ENCODE data around the gene FMNL2. TPM values are rescaled to one million over a fixed set of nuclear protein-coding genes. Genes with fewer than 3 reads are reported as not detected.

FMNL2 gene
- total RNA-seq, 1 experiment from 2014 or later: 29.0 TPM

DNA sequence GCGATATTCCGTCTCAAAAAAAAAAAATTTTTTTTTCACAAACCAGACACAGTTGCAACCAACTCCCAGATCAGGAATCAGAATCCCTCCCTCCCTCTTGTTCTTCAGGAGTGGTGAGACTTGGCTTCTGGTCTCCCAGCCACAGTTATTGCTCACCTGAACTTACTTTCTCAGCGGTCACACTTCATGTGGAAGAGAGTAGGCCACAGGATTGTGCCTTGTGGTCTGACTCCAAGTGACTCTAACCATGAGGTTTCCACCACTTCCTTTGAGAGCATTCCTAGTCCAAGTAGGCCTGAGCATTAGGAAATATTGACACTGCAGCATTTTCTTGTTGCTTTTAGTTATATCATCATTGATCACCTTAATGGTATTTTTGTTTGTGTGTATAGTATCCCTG is 12.1 kb downstream of the FMNL2 start:
- 0 out of 2 replicates have a peak, but pooled peaks cover 6% of the 10 kb centered on the region for H3K4me1 ChIP-seq (replicated peaks; ENCODE audit: insufficient read depth)
- ChIA-PET CTCF (no interaction called here), POLR2A (ENCODE audit: unreplicated experiment) (no interaction called here)
- peaks cover 14% of the 10 kb centered on the region; the same call in 1 of the 2 replicates for H3F3A ChIP-seq (ENCODE audit: insufficient read depth, low read depth)
- H2AFZ ChIP-seq: no peak overlapping the region
- H3K27ac ChIP-seq: no peak overlapping the region
- BruUV-seq (replicated peaks): no TSS peak
- peaks cover 82% of the 10 kb centered on the region for H3K79me2 ChIP-seq (ENCODE audit: low read depth)
- intact Hi-C loops (cut with micrococcal nuclease; ENCODE audit: unreplicated experiment): no loop called here
- peak; percentile 21 to 77 for DNase-seq
- no peak overlapping the region for H3K4me3 ChIP-seq
- H4K20me1 ChIP-seq (ENCODE audit: insufficient read depth): no peaks in the 10 kb centered on the region
- no peak for TF ChIP-seq EZH2 (IDR thresholded peaks at IDR 0.05; ENCODE audit: low read depth)
- TF ChIP-seq, protein P1, sequence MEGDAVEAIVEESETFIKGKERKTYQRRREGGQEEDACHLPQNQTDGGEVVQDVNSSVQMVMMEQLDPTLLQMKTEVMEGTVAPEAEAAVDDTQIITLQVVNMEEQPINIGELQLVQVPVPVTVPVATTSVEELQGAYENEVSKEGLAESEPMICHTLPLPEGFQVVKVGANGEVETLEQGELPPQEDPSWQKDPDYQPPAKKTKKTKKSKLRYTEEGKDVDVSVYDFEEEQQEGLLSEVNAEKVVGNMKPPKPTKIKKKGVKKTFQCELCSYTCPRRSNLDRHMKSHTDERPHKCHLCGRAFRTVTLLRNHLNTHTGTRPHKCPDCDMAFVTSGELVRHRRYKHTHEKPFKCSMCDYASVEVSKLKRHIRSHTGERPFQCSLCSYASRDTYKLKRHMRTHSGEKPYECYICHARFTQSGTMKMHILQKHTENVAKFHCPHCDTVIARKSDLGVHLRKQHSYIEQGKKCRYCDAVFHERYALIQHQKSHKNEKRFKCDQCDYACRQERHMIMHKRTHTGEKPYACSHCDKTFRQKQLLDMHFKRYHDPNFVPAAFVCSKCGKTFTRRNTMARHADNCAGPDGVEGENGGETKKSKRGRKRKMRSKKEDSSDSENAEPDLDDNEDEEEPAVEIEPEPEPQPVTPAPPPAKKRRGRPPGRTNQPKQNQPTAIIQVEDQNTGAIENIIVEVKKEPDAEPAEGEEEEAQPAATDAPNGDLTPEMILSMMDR (conservative IDR thresholded peaks at IDR 0.05): no peak
- 0 out of 2 replicates have a peak, but pooled peaks cover 6% of the 10 kb centered on the region for H3K9me2 ChIP-seq (ENCODE audit: insufficient read depth)
- H3K4me2 ChIP-seq: no peak overlapping the region
- H3K27me3 ChIP-seq (ENCODE audit: insufficient read depth, low read depth): no peaks in the 10 kb centered on the region
- no peaks in the 10 kb centered on the region for H3K36me3 ChIP-seq (ENCODE audit: low read depth)
- no peaks in the 10 kb centered on the region for H3K9me3 ChIP-seq (ENCODE audit: insufficient read depth, low read depth)

- peaks cover 14% of the 10 kb centered on the region; the same call in 1 of the 2 replicates for H3F3A ChIP-seq (ENCODE audit: insufficient read depth, low read depth)
- no peak for TF ChIP-seq EZH2 (IDR thresholded peaks at IDR 0.05; ENCODE audit: low read depth)
- TF ChIP-seq, protein P1 (conservative IDR thresholded peaks at IDR 0.05): no peak
- no peak overlapping the region for H2AFZ ChIP-seq
- H4K20me1 ChIP-seq (ENCODE audit: insufficient read depth): no peaks in the 10 kb centered on the region
- no peak overlapping the region for H3K4me2 ChIP-seq
- DNase-seq: no peak
- intact Hi-C loops (cut with micrococcal nuclease; ENCODE audit: unreplicated experiment): no loop called here
- 0 out of 2 replicates have a peak, but pooled peaks cover 6% of the 10 kb centered on the region for H3K9me2 ChIP-seq (ENCODE audit: insufficient read depth)
- peaks cover 83% of the 10 kb centered on the region for H3K79me2 ChIP-seq (ENCODE audit: low read depth)
- no peaks in the 10 kb centered on the region for H3K9me3 ChIP-seq (ENCODE audit: insufficient read depth, low read depth)
- 0 out of 2 replicates have a peak, but pooled peaks cover 6% of the 10 kb centered on the region for H3K4me1 ChIP-seq (replicated peaks; ENCODE audit: insufficient read depth)
- H3K27ac ChIP-seq: no peak overlapping the region
- POLR2A ChIA-PET (ENCODE audit: unreplicated experiment): no interaction called here
- H3K4me3 ChIP-seq: no peak overlapping the region
- no peaks in the 10 kb centered on the region for H3K36me3 ChIP-seq (ENCODE audit: low read depth)
- H3K27me3 ChIP-seq (ENCODE audit: insufficient read depth, low read depth): no peaks in the 10 kb centered on the region
- BruUV-seq (replicated peaks): no TSS peak
- CTCF ChIA-PET: no interaction called here
Observed at GRCh38 chr2:152348388-152348787, 13.4 kb downstream of the FMNL2 start.

DNA sequence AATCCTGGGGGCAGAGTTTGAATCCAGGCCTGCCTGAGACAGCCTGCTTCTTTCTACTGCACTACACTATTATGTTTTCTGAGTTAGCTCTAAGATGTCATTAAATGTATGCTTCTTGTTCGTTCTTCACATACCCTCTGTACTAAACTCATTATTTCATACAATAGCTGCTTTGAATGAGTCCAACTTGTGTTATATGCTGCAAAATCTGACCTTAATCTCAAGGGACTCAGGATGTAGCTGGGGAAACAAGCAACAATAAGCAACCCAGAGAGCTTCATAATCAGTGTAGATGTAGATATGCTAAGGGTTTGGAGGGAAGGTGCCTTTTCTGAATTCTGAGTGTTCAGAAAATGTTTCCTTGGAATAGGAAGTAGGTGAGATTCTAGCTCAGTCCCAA is 14.4 kb downstream of the FMNL2 start:
- Histone ChIP-seq H4K20me1 (ENCODE audit: insufficient read depth) (no peaks in the 10 kb centered on the region), H3K36me3 (ENCODE audit: low read depth) (no peaks in the 10 kb centered on the region), H3K4me2 (no peak overlapping the region), H2AFZ (no peak overlapping the region), H3K4me3 (no peak overlapping the region), H3K9me2 (ENCODE audit: insufficient read depth) (0 out of 2 replicates have a peak, but pooled peaks cover 6% of the 10 kb centered on the region), H3K27ac (no peak overlapping the region), H3K9me3 (ENCODE audit: insufficient read depth, low read depth) (no peaks in the 10 kb centered on the region), H3K79me2 (ENCODE audit: low read depth) (peaks cover 81% of the 10 kb centered on the region), H3K4me1 (replicated peaks; ENCODE audit: insufficient read depth) (no peaks in the 10 kb centered on the region), H3F3A (ENCODE audit: insufficient read depth, low read depth) (peaks cover 14% of the 10 kb centered on the region; the same call in 1 of the 2 replicates), H3K27me3 (ENCODE audit: insufficient read depth, low read depth) (no peaks in the 10 kb centered on the region)
- no TSS peak for BruUV-seq (replicated peaks)
- DNase-seq: no peak
- ChIA-PET POLR2A (ENCODE audit: unreplicated experiment) (no interaction called here), CTCF (no interaction called here)
- TF ChIP-seq, protein P1 (conservative IDR thresholded peaks at IDR 0.05): no peak
- TF ChIP-seq EZH2 (IDR thresholded peaks at IDR 0.05; ENCODE audit: low read depth): no peak
- intact Hi-C loops (cut with micrococcal nuclease; ENCODE audit: unreplicated experiment): no loop called here

Measured in PC-9 (cell line).